ENCODE measurements around the gene GRIK1. TPM values are rescaled to one million over a fixed set of nuclear protein-coding genes. Genes with fewer than 3 reads are reported as not detected.

The GRIK1 gene
- total RNA-seq, 1 experiment from 2014 or later = 0.09 TPM

DNA sequence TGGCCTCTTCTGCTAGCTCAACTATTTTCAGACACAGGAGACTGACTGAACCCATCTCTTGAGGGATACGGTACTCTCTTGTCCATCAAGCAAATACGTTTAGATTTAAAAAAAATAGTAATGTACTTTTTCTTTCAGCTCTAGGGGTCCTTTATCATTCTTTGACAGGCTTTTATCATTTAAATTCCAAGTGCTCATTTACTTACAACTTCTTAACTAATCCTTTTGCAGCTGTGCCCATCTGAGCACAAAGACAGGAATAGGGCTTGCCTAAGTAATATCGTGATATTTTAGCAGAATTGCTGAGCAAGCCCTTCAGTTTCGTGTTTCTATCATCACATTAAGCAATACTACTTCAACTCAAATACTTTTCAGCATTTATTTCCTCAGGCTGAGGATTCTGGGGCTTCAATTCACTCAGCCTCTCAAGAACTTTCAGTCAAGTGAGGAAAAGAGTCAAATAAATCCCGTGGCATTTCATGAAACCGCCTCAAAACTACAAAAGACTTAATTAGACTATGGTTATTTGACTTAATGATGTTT lies 323.5 kb downstream of the GRIK1 start (continued):
- TF ChIP-seq PRDM15 (CRISPR knock-in tag; IDR thresholded peaks at IDR 0.05) = no peak

DNA sequence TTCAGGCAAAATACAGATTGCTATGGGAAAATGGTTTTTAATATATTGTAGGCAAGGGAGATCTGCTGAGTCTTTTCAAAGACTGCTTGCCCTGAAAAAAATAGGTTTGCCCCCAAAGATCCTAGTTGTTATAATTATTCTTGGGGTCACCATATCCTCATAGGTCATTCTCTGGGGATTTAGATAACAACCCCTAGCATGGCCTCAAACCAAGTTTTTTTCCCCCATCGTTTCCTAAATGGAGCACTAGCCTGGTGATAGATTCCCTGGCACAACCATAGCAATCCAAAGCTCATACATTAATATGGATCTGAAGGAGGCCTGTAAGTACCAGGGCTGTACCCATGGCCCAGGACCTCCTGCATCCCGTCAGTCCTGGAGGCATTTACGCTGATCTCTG lies 325.9 kb downstream of the GRIK1 start:
- Mint-ChIP-seq H3K36me3 (peaks cover 7% of the 10 kb centered on the region; the same call in 1 of the 2 replicates), H3K27me3 (ENCODE audit: low read depth) (no peaks in the 10 kb centered on the region; the same call in 1 of the 2 replicates), H3K27ac (no peak overlapping the region), H3K9me3 (peaks cover 8% of the 10 kb centered on the region), H3K4me1 (peaks cover 36% of the 10 kb centered on the region), H3K4me3 (no peak overlapping the region)
- POLR2A ChIA-PET = no interaction called here
- ATAC-seq (no peak), DNase-seq (ENCODE audit: low spot score) (no peak)
- TF ChIP-seq, protein P1, sequence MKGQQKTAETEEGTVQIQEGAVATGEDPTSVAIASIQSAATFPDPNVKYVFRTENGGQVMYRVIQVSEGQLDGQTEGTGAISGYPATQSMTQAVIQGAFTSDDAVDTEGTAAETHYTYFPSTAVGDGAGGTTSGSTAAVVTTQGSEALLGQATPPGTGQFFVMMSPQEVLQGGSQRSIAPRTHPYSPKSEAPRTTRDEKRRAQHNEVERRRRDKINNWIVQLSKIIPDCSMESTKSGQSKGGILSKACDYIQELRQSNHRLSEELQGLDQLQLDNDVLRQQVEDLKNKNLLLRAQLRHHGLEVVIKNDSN (CRISPR knock-in tag; IDR thresholded peaks at IDR 0.05) = no peak
- TF ChIP-seq, protein P2, sequence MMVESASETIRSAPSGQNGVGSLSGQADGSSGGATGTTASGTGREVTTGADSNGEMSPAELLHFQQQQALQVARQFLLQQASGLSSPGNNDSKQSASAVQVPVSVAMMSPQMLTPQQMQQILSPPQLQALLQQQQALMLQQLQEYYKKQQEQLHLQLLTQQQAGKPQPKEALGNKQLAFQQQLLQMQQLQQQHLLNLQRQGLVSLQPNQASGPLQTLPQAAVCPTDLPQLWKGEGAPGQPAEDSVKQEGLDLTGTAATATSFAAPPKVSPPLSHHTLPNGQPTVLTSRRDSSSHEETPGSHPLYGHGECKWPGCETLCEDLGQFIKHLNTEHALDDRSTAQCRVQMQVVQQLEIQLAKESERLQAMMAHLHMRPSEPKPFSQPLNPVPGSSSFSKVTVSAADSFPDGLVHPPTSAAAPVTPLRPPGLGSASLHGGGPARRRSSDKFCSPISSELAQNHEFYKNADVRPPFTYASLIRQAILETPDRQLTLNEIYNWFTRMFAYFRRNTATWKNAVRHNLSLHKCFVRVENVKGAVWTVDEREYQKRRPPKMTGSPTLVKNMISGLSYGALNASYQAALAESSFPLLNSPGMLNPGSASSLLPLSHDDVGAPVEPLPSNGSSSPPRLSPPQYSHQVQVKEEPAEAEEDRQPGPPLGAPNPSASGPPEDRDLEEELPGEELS (CRISPR knock-in tag; IDR thresholded peaks at IDR 0.05) = no peak
- TF ChIP-seq CREB1 (CRISPR knock-in tag; IDR thresholded peaks at IDR 0.05) = no peak
- TF ChIP-seq PREB (CRISPR knock-in tag; IDR thresholded peaks at IDR 0.05; ENCODE audit: borderline replicate concordance) = no peak
- TF ChIP-seq RELA (CRISPR knock-in tag; IDR thresholded peaks at IDR 0.05; ENCODE audit: borderline replicate concordance) = no peak
- no peak for TF ChIP-seq ERG (CRISPR knock-in tag; IDR thresholded peaks at IDR 0.05)
- no peak for TF ChIP-seq HMGXB4 (CRISPR knock-in tag; IDR thresholded peaks at IDR 0.05)
- no peak for TF ChIP-seq SP1 (CRISPR knock-in tag; conservative IDR thresholded peaks at IDR 0.05)
- TF ChIP-seq NFYB (CRISPR knock-in tag; conservative IDR thresholded peaks at IDR 0.05; ENCODE audit: low read depth) = no peak
- TF ChIP-seq ZSCAN18 (CRISPR knock-in tag; IDR thresholded peaks at IDR 0.05) = no peak
- TF ChIP-seq ESRRA (CRISPR knock-in tag; IDR thresholded peaks at IDR 0.05; ENCODE audit: borderline replicate concordance) = no peak
- TF ChIP-seq, protein P3, sequence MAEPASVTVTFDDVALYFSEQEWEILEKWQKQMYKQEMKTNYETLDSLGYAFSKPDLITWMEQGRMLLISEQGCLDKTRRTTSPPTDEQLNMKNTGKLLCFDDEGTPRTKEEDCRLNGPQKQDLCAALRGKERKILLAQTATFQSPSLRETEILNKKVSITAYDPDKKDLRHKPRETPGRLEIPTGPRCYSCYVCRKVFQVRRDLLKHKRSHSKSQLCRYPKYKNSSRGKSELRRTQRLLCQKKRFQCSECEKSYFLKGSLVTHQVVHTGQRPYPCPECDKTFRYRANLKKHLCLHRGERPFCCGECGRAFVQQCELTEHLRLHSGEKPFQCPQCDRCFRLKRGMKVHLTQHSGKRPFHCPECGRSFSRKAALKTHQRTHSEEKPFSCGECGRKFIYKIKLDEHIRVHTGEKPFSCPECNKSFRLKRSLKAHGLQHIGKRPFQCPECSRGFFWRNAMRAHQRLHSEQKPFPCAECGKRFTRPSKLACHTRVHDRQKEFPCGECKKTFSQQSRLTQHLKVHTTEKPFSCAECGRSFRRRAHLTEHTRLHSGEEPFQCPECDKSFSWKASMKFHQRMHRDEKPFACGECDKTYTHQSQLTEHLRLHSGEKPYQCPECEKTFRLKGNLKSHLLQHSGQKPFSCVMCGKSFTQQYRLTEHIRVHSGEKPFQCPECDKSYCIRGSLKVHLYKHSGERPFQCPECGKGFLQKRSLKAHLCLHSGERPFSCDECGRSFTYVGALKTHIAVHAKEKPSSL (CRISPR knock-in tag; conservative IDR thresholded peaks at IDR 0.05) = no peak
- TF ChIP-seq MYBL2 (CRISPR knock-in tag; IDR thresholded peaks at IDR 0.05) = no peak
- no peak for TF ChIP-seq ZNF121 (CRISPR knock-in tag; IDR thresholded peaks at IDR 0.05)
- no peak for TF ChIP-seq NR3C1 (CRISPR knock-in tag; conservative IDR thresholded peaks at IDR 0.05; ENCODE audit: low read depth)
- TF ChIP-seq ZNF671 (CRISPR knock-in tag; IDR thresholded peaks at IDR 0.05) = no peak
- TF ChIP-seq ETV6 (CRISPR knock-in tag; IDR thresholded peaks at IDR 0.05) = no peak
- no peak for TF ChIP-seq NR1H2 (CRISPR knock-in tag; IDR thresholded peaks at IDR 0.05)
- TF ChIP-seq HMGA2 (CRISPR knock-in tag; IDR thresholded peaks at IDR 0.05) = no peak
- CTCF ChIA-PET = no interaction called here
